Neutrophil (primary cell): Measurements from ENCODE around the gene PITX1.

ENCODE experiments used
- H3K27ac ChIP-seq: fragments of 200-600 bp; sonication (generic); 2 replicates; pipeline ENCODE4 v1.5.1; 2016; ENCODE audit warnings: mild to moderate bottlenecking, moderate library complexity
- H3K27me3 ChIP-seq: fragments of 200-600 bp; sonication (generic); 2 replicates; pipeline ENCODE4 v1.6.0; 2016; ENCODE audit warnings: mild to moderate bottlenecking
- H3K36me3 ChIP-seq: fragments of 200-600 bp; sonication (generic); 2 replicates; pipeline ENCODE4 v1.5.1; 2017
- H3K4me1 ChIP-seq, 2 experiments: fragments of 200-600 bp in 1 of 2; sonication (generic) in 1 of 2; 1 replicate in 1 of 2; 2 replicates in 1 of 2; pipeline versions ENCODE4 v1.5.1 to v1.6.1; 2013 to 2016; ENCODE audit warnings: low read depth in 1 of 2, low read length in 1 of 2, mild to moderate bottlenecking in 1 of 2, moderate library complexity in 1 of 2; ENCODE audit not compliant: control insufficient read depth in 1 of 2, insufficient read depth in 1 of 2
- H3K4me3 ChIP-seq, 2 experiments: fragments of 200-600 bp in 1 of 2; sonication (generic) in 1 of 2; 1 replicate in 1 of 2; 2 replicates in 1 of 2; pipeline ENCODE4 v1.5.1; 2013 to 2016; ENCODE audit warnings: low read depth in 1 of 2, low read length in 1 of 2, mild to moderate bottlenecking in 1 of 2, moderate library complexity in 1 of 2
- H3K9me3 ChIP-seq: fragments of 200-600 bp; sonication (generic); 2 replicates; pipeline ENCODE4 v1.5.1; 2016
- TF ChIP-seq, protein P1 (sequence below): fragments of 200-600 bp; sonication (generic); IDR thresholded peaks from 2 replicates; pipeline ENCODE4 v1.5.1; 2016; ENCODE audit warnings: antibody characterized with exemption

The PITX1 gene

DNA sequence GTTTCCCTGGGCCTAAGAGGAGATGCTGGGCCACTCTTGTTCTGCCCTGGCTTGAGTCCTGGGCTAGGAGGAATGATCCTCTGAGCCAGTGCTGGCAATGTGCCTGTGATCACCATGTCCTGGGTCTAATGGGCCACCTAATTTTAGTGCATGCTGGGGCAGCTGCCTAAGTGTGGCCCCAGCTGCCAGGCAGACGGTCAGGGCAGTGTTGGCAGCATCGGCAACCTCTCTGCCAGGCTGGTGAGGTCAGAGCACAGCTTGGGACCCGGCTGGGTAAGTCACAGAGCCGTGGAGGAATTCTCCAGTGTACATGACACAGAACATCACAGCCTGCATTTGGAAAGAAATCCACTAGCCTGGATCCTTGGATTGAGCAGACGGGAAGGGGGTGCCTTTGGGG, 21.4 kb upstream of the PITX1 start:
- no peak overlapping the region for H3K27ac ChIP-seq
- TF ChIP-seq, protein P1, sequence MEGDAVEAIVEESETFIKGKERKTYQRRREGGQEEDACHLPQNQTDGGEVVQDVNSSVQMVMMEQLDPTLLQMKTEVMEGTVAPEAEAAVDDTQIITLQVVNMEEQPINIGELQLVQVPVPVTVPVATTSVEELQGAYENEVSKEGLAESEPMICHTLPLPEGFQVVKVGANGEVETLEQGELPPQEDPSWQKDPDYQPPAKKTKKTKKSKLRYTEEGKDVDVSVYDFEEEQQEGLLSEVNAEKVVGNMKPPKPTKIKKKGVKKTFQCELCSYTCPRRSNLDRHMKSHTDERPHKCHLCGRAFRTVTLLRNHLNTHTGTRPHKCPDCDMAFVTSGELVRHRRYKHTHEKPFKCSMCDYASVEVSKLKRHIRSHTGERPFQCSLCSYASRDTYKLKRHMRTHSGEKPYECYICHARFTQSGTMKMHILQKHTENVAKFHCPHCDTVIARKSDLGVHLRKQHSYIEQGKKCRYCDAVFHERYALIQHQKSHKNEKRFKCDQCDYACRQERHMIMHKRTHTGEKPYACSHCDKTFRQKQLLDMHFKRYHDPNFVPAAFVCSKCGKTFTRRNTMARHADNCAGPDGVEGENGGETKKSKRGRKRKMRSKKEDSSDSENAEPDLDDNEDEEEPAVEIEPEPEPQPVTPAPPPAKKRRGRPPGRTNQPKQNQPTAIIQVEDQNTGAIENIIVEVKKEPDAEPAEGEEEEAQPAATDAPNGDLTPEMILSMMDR, result no peak
- H3K4me3 ChIP-seq, result no peak overlapping the region
- no peaks in the 10 kb centered on the region for H3K36me3 ChIP-seq
- peaks cover 3 to 9% of the 10 kb centered on the region in 2 experiments for H3K4me1 ChIP-seq
- H3K9me3 ChIP-seq, result no peaks in the 10 kb centered on the region
- peaks cover 97% of the 10 kb centered on the region for H3K27me3 ChIP-seq

DNA sequence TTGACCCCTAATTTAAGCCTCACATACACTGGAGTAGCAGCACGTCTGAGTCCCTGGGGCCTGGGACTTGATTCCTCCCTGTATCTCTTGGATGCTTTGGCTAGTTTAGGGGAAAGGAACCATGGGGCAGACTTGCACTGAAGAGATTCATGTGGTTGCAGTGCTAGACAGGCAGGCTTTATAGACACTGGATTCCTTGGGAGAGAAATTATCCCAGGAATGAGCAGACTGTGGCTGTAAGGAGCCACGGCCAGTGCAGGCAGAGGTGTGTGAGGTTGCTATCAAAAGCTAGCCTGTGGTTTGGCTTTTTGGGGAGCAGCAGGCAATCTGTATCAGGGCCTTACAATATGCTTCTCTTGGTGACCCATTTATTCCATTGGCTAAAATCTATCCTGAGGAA, 20.5 kb upstream of the PITX1 start:
- Histone ChIP-seq H3K36me3 (no peaks in the 10 kb centered on the region), H3K9me3 (no peaks in the 10 kb centered on the region), H3K27me3 (peaks cover 100% of the 10 kb centered on the region), H3K4me1 (peaks cover 3 to 9% of the 10 kb centered on the region in 2 experiments), H3K27ac (no peak overlapping the region), H3K4me3 (no peak overlapping the region)
- TF ChIP-seq, protein P1, result no peak

DNA sequence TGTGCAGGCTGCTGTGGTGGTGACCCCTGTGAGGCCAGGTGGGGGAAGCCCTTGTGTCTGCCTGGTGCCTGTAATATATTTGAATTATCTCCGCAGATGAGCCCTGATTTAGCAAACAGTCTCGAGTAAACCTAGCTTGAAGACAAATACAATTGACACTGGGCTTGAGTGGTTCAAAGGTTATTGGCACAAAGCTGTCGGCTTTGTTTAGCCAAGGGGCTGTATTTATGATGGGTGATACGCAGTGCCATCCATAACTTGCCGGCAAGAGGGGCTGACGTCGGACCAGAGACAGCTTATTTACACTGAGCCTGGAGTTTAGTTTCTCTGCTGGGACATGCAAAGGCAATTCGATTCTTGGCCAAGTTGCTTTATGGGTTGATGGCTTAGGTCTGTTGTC, 20.0 kb upstream of the PITX1 start:
- Histone ChIP-seq H3K27me3 (peaks cover 100% of the 10 kb centered on the region), H3K9me3 (no peaks in the 10 kb centered on the region), H3K36me3 (no peaks in the 10 kb centered on the region), H3K4me3 (no peak overlapping the region), H3K27ac (no peak overlapping the region), H3K4me1 (peaks cover 3 to 9% of the 10 kb centered on the region in 2 experiments)
- TF ChIP-seq, protein P1, result no peak

DNA sequence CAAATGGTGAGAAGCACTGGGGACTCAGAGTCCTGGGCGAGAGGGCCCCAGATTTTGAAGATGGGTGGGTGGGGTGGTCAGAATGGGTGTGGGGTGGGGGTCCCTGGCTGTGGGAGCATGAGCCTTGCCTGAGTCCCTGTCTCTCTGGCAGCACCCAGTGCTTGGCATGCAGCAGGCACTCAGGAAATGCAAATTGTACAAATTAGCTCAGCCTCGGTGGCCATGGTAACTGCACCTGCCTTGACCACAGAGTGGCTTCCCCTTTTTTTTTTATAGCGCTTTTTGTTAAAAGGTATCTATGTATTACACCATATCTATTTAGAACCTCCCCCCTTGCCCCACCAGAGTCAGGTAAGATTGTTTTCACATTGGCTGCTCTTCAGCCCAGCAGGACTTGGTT, 19.2 kb upstream of the PITX1 start:
- peaks cover 3 to 9% of the 10 kb centered on the region in 2 experiments for H3K4me1 ChIP-seq
- H3K27me3 ChIP-seq, result peaks cover 100% of the 10 kb centered on the region
- H3K9me3 ChIP-seq, result no peaks in the 10 kb centered on the region
- H3K27ac ChIP-seq, result no peak overlapping the region
- no peak overlapping the region for H3K4me3 ChIP-seq
- no peaks in the 10 kb centered on the region for H3K36me3 ChIP-seq
- TF ChIP-seq, protein P1, result no peak

DNA sequence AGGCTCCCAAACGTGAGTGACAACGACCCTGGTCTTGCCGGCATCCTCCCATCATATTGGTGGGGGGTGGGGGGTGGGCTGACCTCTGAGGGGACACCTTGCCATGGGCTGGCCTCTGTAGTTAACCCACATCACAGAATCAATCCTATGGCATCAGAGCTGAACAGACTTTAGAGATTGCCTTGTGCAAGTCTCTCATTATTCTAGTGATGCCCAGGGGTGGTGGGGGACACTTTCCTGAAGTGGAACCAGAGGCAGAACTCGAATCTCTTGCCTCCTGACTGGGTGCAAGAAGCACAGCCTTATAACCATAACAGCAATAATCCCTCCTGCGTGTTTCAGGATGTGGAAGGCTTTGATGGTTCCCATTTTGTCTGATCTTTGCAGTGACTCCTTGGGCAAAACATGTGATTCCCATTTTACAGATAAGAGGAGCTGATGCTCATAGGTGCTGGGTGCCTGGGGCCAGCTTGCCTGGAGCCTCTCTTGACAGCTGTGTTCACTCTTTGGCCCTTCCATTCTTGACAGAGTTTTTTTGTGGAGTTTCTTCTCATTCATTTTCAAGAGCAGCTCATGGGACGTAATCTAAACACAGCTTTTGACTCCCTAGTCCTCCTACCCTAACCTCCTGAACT, 18.6 kb upstream of the PITX1 start:
- Histone ChIP-seq H3K27ac (no peak overlapping the region), H3K9me3 (no peaks in the 10 kb centered on the region), H3K4me3 (no peak overlapping the region), H3K27me3 (peaks cover 100% of the 10 kb centered on the region), H3K4me1 (peaks cover 3 to 9% of the 10 kb centered on the region in 2 experiments), H3K36me3 (no peaks in the 10 kb centered on the region)
- TF ChIP-seq, protein P1, result no peak
